GM23338 (cell line): ENCODE results near the gene EDARADD.

Source experiments
- CREB1 ChIP-seq: fragments of 250-450 bp; sonication (Bioruptor Pico); IDR thresholded peaks from 2 replicates; pipeline ENCODE4 v1.5.0; 2020; ENCODE audit warnings: low read depth, mild to moderate bottlenecking, moderate library complexity
- CTCF ChIP-seq, 2 experiments: fragments of 200-600 bp in 1 of 2; sonication (generic) in 1 of 2; conservative IDR thresholded peaks; 2 replicates each; pipeline versions ENCODE4 v1.5.1 to v1.6.1; 2016 to 2017; ENCODE audit warnings: antibody characterized with exemption in 2 of 2, low read depth in 2 of 2, mild to moderate bottlenecking in 2 of 2, moderate library complexity in 1 of 2
- EZH2 ChIP-seq: fragments of 200-600 bp; sonication (generic); IDR thresholded peaks from one replicate; pipeline ENCODE4 v1.8.0; 2017; ENCODE audit warnings: antibody characterized with exemption, mild to moderate bottlenecking, low read depth; ENCODE audit not compliant: unreplicated experiment
- POLR2AphosphoS5 ChIP-seq: IDR thresholded peaks from 2 replicates; pipeline ENCODE4 v1.6.1; 2016; ENCODE audit warnings: antibody characterized with exemption, low read depth
- REST ChIP-seq: IDR thresholded peaks from one replicate; pipeline ENCODE4 v1.6.1; 2018; ENCODE audit warnings: antibody characterized with exemption; ENCODE audit not compliant: unreplicated experiment
- TF ChIP-seq, protein P1 (sequence below): IDR thresholded peaks from 2 replicates; pipeline ENCODE4 v1.6.1; 2016; ENCODE audit warnings: antibody characterized with exemption

- no peak for TF ChIP-seq CTCF (conservative IDR thresholded peaks at IDR 0.05; ENCODE audit: low read depth in 2 of 2)
- TF ChIP-seq REST: no peak
- TF ChIP-seq, protein P1, sequence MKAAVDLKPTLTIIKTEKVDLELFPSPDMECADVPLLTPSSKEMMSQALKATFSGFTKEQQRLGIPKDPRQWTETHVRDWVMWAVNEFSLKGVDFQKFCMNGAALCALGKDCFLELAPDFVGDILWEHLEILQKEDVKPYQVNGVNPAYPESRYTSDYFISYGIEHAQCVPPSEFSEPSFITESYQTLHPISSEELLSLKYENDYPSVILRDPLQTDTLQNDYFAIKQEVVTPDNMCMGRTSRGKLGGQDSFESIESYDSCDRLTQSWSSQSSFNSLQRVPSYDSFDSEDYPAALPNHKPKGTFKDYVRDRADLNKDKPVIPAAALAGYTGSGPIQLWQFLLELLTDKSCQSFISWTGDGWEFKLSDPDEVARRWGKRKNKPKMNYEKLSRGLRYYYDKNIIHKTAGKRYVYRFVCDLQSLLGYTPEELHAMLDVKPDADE: no peak
- TF ChIP-seq EZH2: no peak
- no peak for TF ChIP-seq CREB1 (CRISPR knock-in tag)
- no peak for TF ChIP-seq POLR2AphosphoS5
These were observed 132.0 kb downstream of the EDARADD start for GRCh38 chr1:236526079-236526478.
